Right lobe of liver (tissue), 4 donors: ENCODE data around the gene UNC13B.

Experiments used
- POLR2A ChIP-seq: fragments of 450-650 bp; IDR thresholded peaks from one replicate; pipeline ENCODE4 v1.6.1; 2017; ENCODE audit warnings: antibody characterized with exemption, mild to moderate bottlenecking
- TF ChIP-seq, protein P1 (sequence below), 4 donors: fragments of 200-600 bp in 3 of 4; fragments of 450-650 bp in 1 of 4; IDR thresholded peaks; one replicate each; pipeline versions ENCODE4 v1.5.1 to v1.8.0; 2016 to 2022; ENCODE audit warnings: antibody characterized with exemption in 4 of 4, mild to moderate bottlenecking in 2 of 4
- donor health status: DM: no; HTN: no; CAD: no.
- donor health status: DM: no; HTN: no; CAD: no.
- donor health status: DM: no; HTN: yes; CAD: no.

DNA sequence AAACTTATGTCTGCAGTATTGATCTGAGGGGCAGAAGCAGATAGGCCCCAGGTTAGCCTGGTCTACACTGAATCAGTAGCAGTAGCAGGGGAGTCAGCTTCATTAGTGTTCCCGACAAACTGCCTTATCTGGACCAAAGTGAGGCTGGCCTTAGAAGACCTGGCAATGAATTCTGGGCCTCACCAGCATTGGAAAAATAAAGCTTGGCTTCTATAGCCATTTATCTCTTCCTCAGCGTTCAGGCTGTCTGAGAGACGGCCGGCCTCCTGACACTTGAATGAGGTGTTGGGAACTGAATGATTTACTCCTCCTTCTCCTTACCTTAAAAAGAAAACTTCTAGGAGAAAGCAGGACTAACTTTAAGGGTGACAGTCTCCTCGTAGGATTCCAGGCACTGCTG lies 186.3 kb downstream of the UNC13B start:
- TF ChIP-seq, protein P1, sequence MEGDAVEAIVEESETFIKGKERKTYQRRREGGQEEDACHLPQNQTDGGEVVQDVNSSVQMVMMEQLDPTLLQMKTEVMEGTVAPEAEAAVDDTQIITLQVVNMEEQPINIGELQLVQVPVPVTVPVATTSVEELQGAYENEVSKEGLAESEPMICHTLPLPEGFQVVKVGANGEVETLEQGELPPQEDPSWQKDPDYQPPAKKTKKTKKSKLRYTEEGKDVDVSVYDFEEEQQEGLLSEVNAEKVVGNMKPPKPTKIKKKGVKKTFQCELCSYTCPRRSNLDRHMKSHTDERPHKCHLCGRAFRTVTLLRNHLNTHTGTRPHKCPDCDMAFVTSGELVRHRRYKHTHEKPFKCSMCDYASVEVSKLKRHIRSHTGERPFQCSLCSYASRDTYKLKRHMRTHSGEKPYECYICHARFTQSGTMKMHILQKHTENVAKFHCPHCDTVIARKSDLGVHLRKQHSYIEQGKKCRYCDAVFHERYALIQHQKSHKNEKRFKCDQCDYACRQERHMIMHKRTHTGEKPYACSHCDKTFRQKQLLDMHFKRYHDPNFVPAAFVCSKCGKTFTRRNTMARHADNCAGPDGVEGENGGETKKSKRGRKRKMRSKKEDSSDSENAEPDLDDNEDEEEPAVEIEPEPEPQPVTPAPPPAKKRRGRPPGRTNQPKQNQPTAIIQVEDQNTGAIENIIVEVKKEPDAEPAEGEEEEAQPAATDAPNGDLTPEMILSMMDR (IDR thresholded peaks at IDR 0.05), result no peak
- no peak for TF ChIP-seq POLR2A
